PFSK-1 (cell line): ENCODE measurements around the gene SLC6A19.

ENCODE experiments used
- FOXP2 ChIP-seq: optimal IDR thresholded peaks from 2 replicates; pipeline ENCODE3; 2011; ENCODE audit warnings: borderline replicate concordance, control low read depth, inconsistent platforms; ENCODE audit not compliant: insufficient read depth; ENCODE audit errors: extremely low read length, extremely low read depth
- POLR2AphosphoS5 ChIP-seq: IDR thresholded peaks from 2 replicates; pipeline ENCODE4 v1.6.1; 2012; ENCODE audit warnings: low read depth, mild to moderate bottlenecking, control low read depth, low read length, moderate library complexity
- SIN3A ChIP-seq: IDR thresholded peaks from 2 replicates; pipeline ENCODE4 v1.6.1; 2012; ENCODE audit warnings: mild to moderate bottlenecking, low read length, moderate library complexity, borderline replicate concordance; ENCODE audit not compliant: insufficient read depth
- TAF1 ChIP-seq: IDR thresholded peaks from 2 replicates; pipeline ENCODE4 v1.6.1; 2012; ENCODE audit warnings: low read length, control low read depth, borderline replicate concordance; ENCODE audit not compliant: insufficient read depth
- TF ChIP-seq, protein P1 (sequence below), 2 experiments: IDR thresholded peaks; 2 replicates each; pipeline versions ENCODE4 v1.6.1 to v1.8.0; 2011 to 2012; ENCODE audit warnings: low read depth in 2 of 2, low read length in 2 of 2, control low read depth in 1 of 2, inconsistent platforms in 1 of 2, mild to moderate bottlenecking in 1 of 2, moderate library complexity in 1 of 2; ENCODE audit not compliant: insufficient read depth in 1 of 2

The SLC6A19 gene

DNA sequence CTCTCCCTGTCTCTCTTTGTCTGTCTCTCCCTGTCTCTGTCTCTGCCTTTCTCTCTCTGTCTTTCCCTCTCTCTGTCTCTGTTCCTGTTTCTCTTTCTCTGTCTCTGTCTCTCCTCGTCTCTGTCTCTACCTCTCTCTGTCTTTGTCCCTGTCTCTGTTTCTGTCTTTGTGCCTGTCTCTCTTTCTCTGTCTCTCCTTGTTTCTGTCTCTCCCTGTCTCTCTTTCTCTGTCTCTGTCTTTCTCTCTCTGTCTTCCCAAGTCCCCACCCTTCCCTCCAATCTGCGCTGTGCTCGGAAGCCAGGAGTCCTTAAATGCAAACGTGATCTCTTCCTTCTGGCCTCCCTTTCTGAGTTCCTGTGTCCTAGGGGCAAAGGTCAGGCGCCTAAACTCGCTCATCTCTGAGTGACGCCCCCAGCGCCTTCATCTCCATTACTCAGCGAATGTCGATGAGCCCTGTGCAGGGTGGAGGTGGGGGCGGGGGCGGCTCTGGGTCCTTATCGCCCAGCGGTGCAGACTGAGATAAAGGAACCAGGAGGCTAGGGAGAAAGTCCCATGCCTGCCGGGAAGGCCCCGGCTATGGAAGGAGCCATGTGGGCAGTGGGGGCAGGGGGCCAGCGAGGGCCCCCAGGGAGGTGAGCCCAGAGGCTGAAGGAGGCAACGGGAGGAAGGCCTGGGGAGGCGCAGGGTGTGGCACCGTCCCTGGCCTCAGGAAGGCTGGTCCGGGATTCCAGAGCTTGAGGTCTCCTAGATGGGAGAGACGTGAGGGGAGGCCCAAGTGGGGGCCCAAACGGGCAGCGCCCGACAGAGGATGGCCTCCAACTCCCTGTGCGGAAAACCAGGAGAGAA lies 1.5 kb upstream of the SLC6A19 start:
- TF ChIP-seq SIN3A: no peak
- no peak for TF ChIP-seq FOXP2
- no peak for TF ChIP-seq TAF1
- no peak for TF ChIP-seq POLR2AphosphoS5
- TF ChIP-seq, protein P1, sequence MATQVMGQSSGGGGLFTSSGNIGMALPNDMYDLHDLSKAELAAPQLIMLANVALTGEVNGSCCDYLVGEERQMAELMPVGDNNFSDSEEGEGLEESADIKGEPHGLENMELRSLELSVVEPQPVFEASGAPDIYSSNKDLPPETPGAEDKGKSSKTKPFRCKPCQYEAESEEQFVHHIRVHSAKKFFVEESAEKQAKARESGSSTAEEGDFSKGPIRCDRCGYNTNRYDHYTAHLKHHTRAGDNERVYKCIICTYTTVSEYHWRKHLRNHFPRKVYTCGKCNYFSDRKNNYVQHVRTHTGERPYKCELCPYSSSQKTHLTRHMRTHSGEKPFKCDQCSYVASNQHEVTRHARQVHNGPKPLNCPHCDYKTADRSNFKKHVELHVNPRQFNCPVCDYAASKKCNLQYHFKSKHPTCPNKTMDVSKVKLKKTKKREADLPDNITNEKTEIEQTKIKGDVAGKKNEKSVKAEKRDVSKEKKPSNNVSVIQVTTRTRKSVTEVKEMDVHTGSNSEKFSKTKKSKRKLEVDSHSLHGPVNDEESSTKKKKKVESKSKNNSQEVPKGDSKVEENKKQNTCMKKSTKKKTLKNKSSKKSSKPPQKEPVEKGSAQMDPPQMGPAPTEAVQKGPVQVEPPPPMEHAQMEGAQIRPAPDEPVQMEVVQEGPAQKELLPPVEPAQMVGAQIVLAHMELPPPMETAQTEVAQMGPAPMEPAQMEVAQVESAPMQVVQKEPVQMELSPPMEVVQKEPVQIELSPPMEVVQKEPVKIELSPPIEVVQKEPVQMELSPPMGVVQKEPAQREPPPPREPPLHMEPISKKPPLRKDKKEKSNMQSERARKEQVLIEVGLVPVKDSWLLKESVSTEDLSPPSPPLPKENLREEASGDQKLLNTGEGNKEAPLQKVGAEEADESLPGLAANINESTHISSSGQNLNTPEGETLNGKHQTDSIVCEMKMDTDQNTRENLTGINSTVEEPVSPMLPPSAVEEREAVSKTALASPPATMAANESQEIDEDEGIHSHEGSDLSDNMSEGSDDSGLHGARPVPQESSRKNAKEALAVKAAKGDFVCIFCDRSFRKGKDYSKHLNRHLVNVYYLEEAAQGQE (IDR thresholded peaks at IDR 0.05; ENCODE audit: insufficient read depth in 1 of 2, low read depth in 2 of 2, low read length in 2 of 2): no peak

DNA sequence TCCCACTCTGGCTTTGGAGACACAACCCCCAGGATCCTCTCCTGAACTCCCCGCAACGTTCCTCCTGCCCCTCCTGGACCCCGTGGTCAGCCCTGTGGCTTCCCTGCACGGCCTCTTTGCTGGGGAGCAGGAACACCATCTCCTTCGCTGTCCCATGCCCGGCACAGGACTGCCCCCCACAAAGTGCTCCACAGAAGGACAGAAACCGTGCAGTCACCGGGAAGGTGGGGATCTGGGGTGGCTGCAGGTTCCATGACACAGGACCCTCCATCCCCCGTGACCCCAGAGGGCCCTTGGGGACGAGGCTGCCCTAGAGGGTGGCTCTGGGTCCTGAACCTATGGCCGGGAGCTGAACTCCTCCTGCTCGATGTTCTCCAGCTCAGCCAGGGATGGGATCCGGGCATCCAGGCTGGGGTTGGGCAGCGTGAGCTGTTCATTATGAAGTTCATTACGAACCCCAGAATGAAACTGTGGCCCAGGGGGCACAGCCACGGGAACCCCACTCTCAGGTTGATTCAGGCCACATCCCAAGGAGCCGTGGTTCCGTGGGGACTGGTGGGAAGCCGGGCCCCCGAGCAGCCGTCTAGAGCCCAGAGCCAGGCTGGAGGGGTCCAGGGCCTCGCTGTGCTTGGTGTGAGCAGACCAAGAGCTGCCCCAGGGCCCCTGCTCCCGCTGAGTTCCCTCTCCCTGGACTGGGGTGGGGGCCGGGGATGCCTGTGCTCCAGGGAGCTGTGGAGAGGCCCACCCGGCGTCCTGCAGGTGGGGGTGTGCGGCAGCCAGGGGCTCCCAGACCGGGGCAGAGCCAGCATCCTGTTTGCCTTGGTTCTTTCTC lies 684 bp upstream of the SLC6A19 start:
- TF ChIP-seq FOXP2: no peak
- TF ChIP-seq POLR2AphosphoS5: no peak
- TF ChIP-seq, protein P1 (IDR thresholded peaks at IDR 0.05; ENCODE audit: insufficient read depth in 1 of 2, low read depth in 2 of 2, low read length in 2 of 2): no peak
- TF ChIP-seq TAF1: no peak
- no peak for TF ChIP-seq SIN3A

DNA sequence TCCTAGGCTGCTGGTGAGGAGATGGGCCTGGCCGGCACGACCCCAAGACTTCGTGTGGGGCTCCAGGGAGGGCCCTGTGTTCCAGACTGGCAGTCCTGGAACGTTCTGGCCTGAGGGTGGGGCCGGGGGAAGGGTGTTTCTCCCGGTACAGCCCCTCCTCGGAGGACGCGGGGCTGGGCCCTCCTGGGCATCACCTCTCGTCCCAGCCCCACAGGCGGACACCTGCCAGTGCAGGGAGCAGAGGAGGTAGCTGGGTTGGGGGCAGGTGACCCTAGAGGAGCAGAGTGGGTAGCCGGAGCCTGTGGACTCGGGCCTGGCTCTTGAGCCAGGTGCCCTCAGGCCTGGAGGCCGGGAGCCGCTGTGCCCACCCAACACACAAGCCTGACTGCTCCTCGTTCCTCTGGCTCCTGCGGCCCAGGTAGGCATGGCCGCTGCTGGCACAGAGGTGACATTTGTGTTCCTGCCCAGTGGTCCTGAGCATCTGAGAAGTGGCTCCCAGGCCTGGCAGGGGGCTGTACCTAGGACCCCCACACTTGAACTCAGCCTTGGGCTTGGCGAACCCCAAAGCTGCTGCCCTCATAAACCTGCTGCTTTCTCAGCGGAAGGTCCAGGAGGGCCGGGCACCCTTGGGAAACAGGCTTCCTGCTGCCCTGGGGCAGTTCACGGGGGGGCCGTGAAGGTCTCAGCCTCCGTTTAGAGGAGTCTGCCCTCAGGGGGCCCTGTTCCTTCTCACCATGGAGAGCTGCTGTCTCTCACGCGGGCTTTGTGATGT lies 817 bp downstream of the SLC6A19 start:
- TF ChIP-seq TAF1 (no peak), POLR2AphosphoS5 (no peak), SIN3A (no peak), FOXP2 (no peak)
- TF ChIP-seq, protein P1 (IDR thresholded peaks at IDR 0.05; ENCODE audit: insufficient read depth in 1 of 2, low read depth in 2 of 2, low read length in 2 of 2): no peak

DNA sequence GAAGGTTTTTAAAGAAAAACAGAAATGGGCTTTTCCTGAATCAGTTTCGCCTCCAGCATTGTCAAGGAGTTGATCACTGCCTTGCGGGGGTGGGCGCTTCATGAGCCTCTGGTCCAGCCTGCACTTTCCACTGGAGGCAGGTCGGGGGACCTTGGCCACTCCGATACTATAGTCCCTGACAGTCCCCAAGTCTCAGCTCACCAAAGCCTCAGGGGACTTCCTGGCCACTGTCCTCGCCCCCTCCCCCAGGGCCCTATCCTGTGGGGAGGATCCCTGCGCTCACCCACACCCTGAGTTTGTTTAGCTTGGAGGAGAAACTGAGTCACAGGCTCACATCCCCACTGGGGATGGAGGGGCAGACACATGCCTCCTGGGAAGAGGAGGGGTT lies 1.4 kb downstream of the SLC6A19 start:
- TF ChIP-seq TAF1: no peak
- TF ChIP-seq, protein P1 (IDR thresholded peaks at IDR 0.05; ENCODE audit: insufficient read depth in 1 of 2, low read depth in 2 of 2, low read length in 2 of 2): no peak
- no peak for TF ChIP-seq POLR2AphosphoS5
- no peak for TF ChIP-seq SIN3A
- TF ChIP-seq FOXP2: no peak
